Endothelial cell of umbilical vein (primary cell): ENCODE results near the gene AMY2B.
"Not testable (repeated sequence)": the region's sequence is repeated elsewhere in the genome, so short reads cannot be mapped to it uniquely, and the experiment has no call there.

ENCODE experiments used
- POLR2A ChIP-seq: IDR thresholded peaks from 2 replicates; pipeline ENCODE4 v1.6.1; 2012; ENCODE audit warnings: low read depth, mild to moderate bottlenecking, control low read depth, low read length
- TF ChIP-seq, protein P1 (sequence below), 2 donors: IDR thresholded peaks; 1 replicate in 1 of 2; 2 replicates in 1 of 2; pipeline ENCODE4 v1.5.1; 2011; ENCODE audit warnings: low read length in 2 of 2, mild to moderate bottlenecking in 2 of 2, moderate library complexity in 2 of 2, control low read depth in 1 of 2, inconsistent platforms in 1 of 2, low read depth in 1 of 2; ENCODE audit not compliant: insufficient read depth in 1 of 2; ENCODE audit errors: extremely low read depth in 1 of 2

DNA sequence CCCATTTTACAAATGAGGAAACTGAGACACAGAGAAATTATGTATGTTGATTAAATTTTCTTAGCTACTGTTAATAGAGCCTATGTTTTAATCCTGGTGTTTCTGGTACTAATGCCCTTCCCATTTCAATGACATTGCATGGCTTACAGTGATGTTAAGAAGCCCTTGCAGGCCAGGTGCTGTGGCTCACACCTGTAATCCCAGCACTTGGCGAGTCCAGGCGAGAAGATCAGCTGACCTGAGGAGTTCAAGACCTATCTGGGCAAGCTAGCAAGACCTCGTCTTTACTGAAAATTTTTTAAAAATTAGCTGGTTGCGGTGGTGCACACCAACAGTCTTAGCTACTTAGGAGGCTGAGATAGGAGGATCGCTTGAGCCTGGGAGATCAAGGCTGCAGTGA is 5.4 kb downstream of the AMY2B start:
- TF ChIP-seq, protein P1, sequence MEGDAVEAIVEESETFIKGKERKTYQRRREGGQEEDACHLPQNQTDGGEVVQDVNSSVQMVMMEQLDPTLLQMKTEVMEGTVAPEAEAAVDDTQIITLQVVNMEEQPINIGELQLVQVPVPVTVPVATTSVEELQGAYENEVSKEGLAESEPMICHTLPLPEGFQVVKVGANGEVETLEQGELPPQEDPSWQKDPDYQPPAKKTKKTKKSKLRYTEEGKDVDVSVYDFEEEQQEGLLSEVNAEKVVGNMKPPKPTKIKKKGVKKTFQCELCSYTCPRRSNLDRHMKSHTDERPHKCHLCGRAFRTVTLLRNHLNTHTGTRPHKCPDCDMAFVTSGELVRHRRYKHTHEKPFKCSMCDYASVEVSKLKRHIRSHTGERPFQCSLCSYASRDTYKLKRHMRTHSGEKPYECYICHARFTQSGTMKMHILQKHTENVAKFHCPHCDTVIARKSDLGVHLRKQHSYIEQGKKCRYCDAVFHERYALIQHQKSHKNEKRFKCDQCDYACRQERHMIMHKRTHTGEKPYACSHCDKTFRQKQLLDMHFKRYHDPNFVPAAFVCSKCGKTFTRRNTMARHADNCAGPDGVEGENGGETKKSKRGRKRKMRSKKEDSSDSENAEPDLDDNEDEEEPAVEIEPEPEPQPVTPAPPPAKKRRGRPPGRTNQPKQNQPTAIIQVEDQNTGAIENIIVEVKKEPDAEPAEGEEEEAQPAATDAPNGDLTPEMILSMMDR (IDR thresholded peaks at IDR 0.05; ENCODE audit: extremely low read depth in 1 of 2, insufficient read depth in 1 of 2, low read depth in 1 of 2, low read length in 2 of 2): not testable (repeated sequence)
- TF ChIP-seq POLR2A: not testable (repeated sequence)
